HCT116 (cell line): ENCODE data around the gene ATP1A2. TPM values are rescaled to one million over a fixed set of nuclear protein-coding genes. Genes with fewer than 3 reads are reported as not detected.

Experiments
- ATAC-seq: fragments of 200-7000 bp; cut with Tn5 transposase; 2 replicates; pipeline ENCODE4 v1.9.1; 2020; ENCODE audit warnings: mild to moderate bottlenecking, moderate library complexity
- BruUV-seq: library from RNA; stranded (reverse); fragments of 400-500 nt; replicated peaks from 2 replicates; lab custom pipeline; 2021; lab: Mats Ljungman, UMichigan
- CTCF ChIA-PET: fragments of 300-600 bp; sonication (Branson Sonifier 250); formaldehyde crosslinking; loops from one replicate; lab custom pipeline; 2021; ENCODE audit warnings: antibody characterized with exemption; lab: Charles Lee
- POLR2A ChIA-PET: fragments of 300-600, 350-600 bp; sonication (Branson Sonifier 250); formaldehyde crosslinking; loops from one replicate; lab custom pipeline; 2021; ENCODE audit warnings: antibody characterized with exemption; lab: Charles Lee
- RAD21 ChIA-PET, 2 experiments: fragments of 300-600 bp; sonication (Branson Sonifier 250); formaldehyde crosslinking; loops; one replicate each; lab custom pipeline; 2023; ENCODE audit warnings: low total read pairs in 2 of 2; ENCODE audit not compliant: uncharacterized antibody in 2 of 2, unreplicated experiment in 2 of 2, low non-redundant PET in 1 of 2; lab: Charles Lee
- DNase-seq: peaks from one replicate; pipeline ENCODE4 v3.0.0-alpha.2; 2010; ENCODE audit warnings: low read depth, low spot score
- H2AFZ ChIP-seq: fragments of 200-600 bp; shearing (Covaris generic), sonication (generic); 2 replicates; pipeline ENCODE4 v1.6.1; 2017; ENCODE audit warnings: low read depth, mixed run types, mixed read lengths, antibody characterized with exemption, low read length; ENCODE audit not compliant: poor library complexity, severe bottlenecking
- H3K27ac ChIP-seq: 2 replicates; pipeline ENCODE4 v1.5.1; 2012; ENCODE audit warnings: low read depth, low read length
- H3K27me3 ChIP-seq: fragments of 200-600 bp; sonication (generic); 2 replicates; pipeline ENCODE4 v1.6.1; 2016; ENCODE audit warnings: mixed run types, low read length, mixed read lengths; ENCODE audit not compliant: insufficient read depth
- H3K36me3 ChIP-seq, 2 experiments: fragments of 200-500 bp in 1 of 2; fragments of 200-600 bp in 1 of 2; sonication (Bioruptor generic) in 1 of 2; sonication (generic) in 1 of 2; 2 replicates each; pipeline versions ENCODE4 v1.5.1 to v1.6.1; 2014 to 2016; ENCODE audit warnings: low read length in 2 of 2, inconsistent platforms in 1 of 2, mixed read lengths in 1 of 2, mixed run types in 1 of 2; ENCODE audit not compliant: insufficient read depth in 2 of 2, control insufficient read depth in 1 of 2
- H3K4me1 ChIP-seq, 2 experiments: fragments of 200-600 bp in 1 of 2; sonication (generic) in 1 of 2; 2 replicates each; pipeline versions ENCODE4 v1.5.1 to v1.6.1; 2012 to 2017; ENCODE audit warnings: low read length in 2 of 2, inconsistent platforms in 1 of 2, mild to moderate bottlenecking in 1 of 2, mixed read lengths in 1 of 2, mixed run types in 1 of 2, moderate library complexity in 1 of 2; ENCODE audit not compliant: insufficient read depth in 2 of 2, control insufficient read depth in 1 of 2
- H3K4me2 ChIP-seq: fragments of 200-600 bp; sonication (generic); 2 replicates; pipeline ENCODE4 v1.6.1; 2017; ENCODE audit warnings: mixed run types, low read length, mixed read lengths
- H3K4me3 ChIP-seq, 2 experiments: fragments of 200-600 bp in 1 of 2; sonication (generic) in 1 of 2; replicated peaks in 1 of 2; 2 replicates each; pipeline ENCODE4 v1.5.1; 2011 to 2016; ENCODE audit warnings: low read length in 2 of 2, control low read depth in 1 of 2, low read depth in 1 of 2, mild to moderate bottlenecking in 1 of 2, mixed read lengths in 1 of 2, mixed run types in 1 of 2
- H3K79me2 ChIP-seq: fragments of 200-600 bp; sonication (generic); 2 replicates; pipeline ENCODE4 v1.6.1; 2017; ENCODE audit warnings: mild to moderate bottlenecking, mixed run types, low read length, moderate library complexity, mixed read lengths; ENCODE audit not compliant: insufficient read depth
- H3K9ac ChIP-seq: fragments of 200-600 bp; sonication (generic); 2 replicates; pipeline ENCODE4 v1.6.1; 2016; ENCODE audit warnings: low read length, mixed read lengths
- H3K9me2 ChIP-seq: fragments of 200-600 bp; sonication (generic), shearing (Covaris generic); 2 replicates; pipeline ENCODE4 v1.6.1; 2017; ENCODE audit warnings: mixed run types, mild to moderate bottlenecking, moderate library complexity; ENCODE audit not compliant: insufficient read depth
- H3K9me3 ChIP-seq, 2 experiments: fragments of 200-500 bp in 1 of 2; fragments of 200-600 bp in 1 of 2; sonication (Bioruptor generic) in 1 of 2; sonication (generic) in 1 of 2; 2 replicates each; pipeline ENCODE4 v1.6.1; 2014 to 2017; ENCODE audit warnings: low read length in 2 of 2, mixed read lengths in 2 of 2, inconsistent platforms in 1 of 2, low read depth in 1 of 2, mild to moderate bottlenecking in 1 of 2, mixed run types in 1 of 2, moderate library complexity in 1 of 2; ENCODE audit not compliant: control insufficient read depth in 1 of 2, insufficient read depth in 1 of 2
- H4K20me1 ChIP-seq: fragments of 200-600 bp; sonication (generic), shearing (Covaris generic); 2 replicates; pipeline ENCODE4 v1.6.1; 2017; ENCODE audit warnings: mixed run types, mild to moderate bottlenecking, moderate library complexity; ENCODE audit not compliant: insufficient read depth
- CEBPB ChIP-seq: IDR thresholded peaks from 2 replicates; pipeline ENCODE4 v1.6.1; 2012; ENCODE audit warnings: low read depth
- ELF1 ChIP-seq: IDR thresholded peaks from 2 replicates; pipeline ENCODE4 v1.6.1; 2012; ENCODE audit warnings: low read depth, borderline replicate concordance
- EZH2 ChIP-seq: fragments of 200-600 bp; sonication (generic); IDR thresholded peaks from 2 replicates; pipeline ENCODE4 v1.6.1; 2017; ENCODE audit warnings: antibody characterized with exemption, mixed run types
- FOSL1 ChIP-seq: IDR thresholded peaks from 2 replicates; pipeline ENCODE4 v1.6.1; 2012; ENCODE audit warnings: low read depth
- POLR2A ChIP-seq: IDR thresholded peaks from 2 replicates; pipeline ENCODE4 v1.7.0; 2011; ENCODE audit warnings: borderline replicate concordance; ENCODE audit not compliant: insufficient read depth, insufficient read length; ENCODE audit errors: extremely low read depth
- SIN3A ChIP-seq: IDR thresholded peaks from 2 replicates; pipeline ENCODE4 v1.6.1; 2012; ENCODE audit warnings: low read depth
- SRF ChIP-seq: IDR thresholded peaks from 2 replicates; pipeline ENCODE4 v1.6.1; 2012; ENCODE audit warnings: low read depth
- TCF7L2 ChIP-seq: IDR thresholded peaks from 2 replicates; pipeline ENCODE4 v1.7.0; 2011; ENCODE audit warnings: borderline replicate concordance, inconsistent platforms; ENCODE audit not compliant: insufficient read depth, insufficient read length; ENCODE audit errors: extremely low read depth
- YY1 ChIP-seq: IDR thresholded peaks from 2 replicates; pipeline ENCODE4 v1.6.1; 2011; ENCODE audit warnings: low read length, low read depth, moderate library complexity, mild to moderate bottlenecking; ENCODE audit not compliant: insufficient replicate concordance; ENCODE audit errors: extremely low read depth
- intact Hi-C: fragments of 100-400 bp; cut with micrococcal nuclease; formaldehyde crosslinking; loops from 2 replicates; pipeline ENCODE4 v1.10.0; 2022
- total RNA-seq: library from RNA; stranded (reverse); gene quantifications from one replicate; pipeline ENCODE4 v1.2.1, GENCODE V29; 2021; ENCODE audit not compliant: unreplicated experiment
- TF ChIP-seq, protein P1 (sequence below): IDR thresholded peaks from 2 replicates; pipeline ENCODE4 v1.6.1; 2012

Gene ATP1A2
- total RNA-seq, 1 experiment from 2014 or later: not detected

DNA sequence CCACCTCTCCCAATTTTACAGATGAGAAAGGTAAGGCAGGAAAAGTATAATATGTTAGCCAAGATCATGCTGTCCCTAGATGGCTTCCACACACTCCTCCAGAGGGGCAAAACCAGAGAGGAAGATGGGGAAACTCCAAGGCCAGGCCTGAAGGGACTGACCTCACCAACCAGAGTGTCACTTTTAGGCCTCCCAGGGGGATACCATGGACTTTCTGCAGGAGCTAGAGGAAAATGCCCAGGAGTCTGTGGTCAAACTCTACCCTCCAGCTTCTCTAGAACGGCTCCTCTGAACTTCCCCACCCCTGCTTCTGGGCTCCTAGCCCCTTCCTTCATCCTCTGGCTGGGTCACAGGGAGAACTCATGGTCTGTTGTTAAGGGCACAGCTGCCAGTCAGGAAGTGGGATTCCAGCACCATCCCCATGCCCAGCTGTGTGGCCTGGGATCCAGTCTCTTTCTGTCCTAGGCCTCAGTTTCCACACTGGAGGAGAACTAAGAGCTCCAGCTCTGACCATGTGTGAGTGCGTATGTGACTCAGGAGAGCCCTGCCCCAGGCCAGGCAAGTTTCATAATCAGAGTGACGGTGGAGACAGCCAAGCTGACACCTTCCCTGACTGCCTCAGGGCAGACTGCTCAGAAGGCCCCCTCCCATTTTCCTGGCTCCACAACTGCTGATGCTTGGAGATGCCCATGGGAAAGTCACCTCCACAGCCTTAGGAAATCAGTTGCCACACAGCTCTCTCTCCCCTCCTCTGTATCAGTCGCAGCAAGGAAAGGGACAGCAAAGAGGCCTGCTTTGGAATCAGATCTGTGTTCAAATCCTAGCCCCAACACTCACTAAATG, 19.1 kb upstream of the ATP1A2 start:
- Histone ChIP-seq H3K4me1 (peaks cover 11 to 27% of the 10 kb centered on the region in 2 experiments), H3K9me3 (no peaks in the 10 kb centered on the region), H3K9me2 (no peaks in the 10 kb centered on the region), H3K27ac (no peak overlapping the region), H3K27me3 (no peaks in the 10 kb centered on the region), H2AFZ (no peak overlapping the region), H3K9ac (no peak overlapping the region), H3K36me3 (no peaks in the 10 kb centered on the region; a peak in 1 of 4 replicates), H4K20me1 (no peaks in the 10 kb centered on the region), H3K4me2 (peak overlapping the region; percentile 98; the same call in 1 of the 2 replicates), H3K79me2 (peaks cover 4% of the 10 kb centered on the region; the same call in 1 of the 2 replicates), H3K4me3 (no peak overlapping the region)
- no peak for ATAC-seq
- POLR2A ChIA-PET: no interaction called here
- intact Hi-C loops: no loop called here
- TF ChIP-seq POLR2A (no peak), SIN3A (no peak), CEBPB (no peak), EZH2 (no peak), TCF7L2 (no peak), ELF1 (no peak), SRF (no peak), YY1 (no peak), FOSL1 (no peak)
- TF ChIP-seq, protein P1, sequence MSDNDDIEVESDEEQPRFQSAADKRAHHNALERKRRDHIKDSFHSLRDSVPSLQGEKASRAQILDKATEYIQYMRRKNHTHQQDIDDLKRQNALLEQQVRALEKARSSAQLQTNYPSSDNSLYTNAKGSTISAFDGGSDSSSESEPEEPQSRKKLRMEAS: no peak
- no TSS peak for BruUV-seq
- CTCF ChIA-PET: interaction anchor here (3.3 to 4.2 kb wide), 2 partner anchors 11 to 156 kb away, joined by 15 to 30 read pairs; no protein-coding TSS in a partner anchor
- no peak for DNase-seq
- RAD21 ChIA-PET: no interaction called here
